ENCODE measurements around the gene MEN1. TPM values are rescaled to one million over a fixed set of nuclear protein-coding genes. Genes with fewer than 3 reads are reported as not detected.

Gene MEN1
- total RNA-seq, 1 experiment from 2014 or later, result 29.2 TPM

GRCh38 chr11:64793271-64794160 is 16.8 kb downstream of the MEN1 start:
- no peak for TF ChIP-seq CTCF (IDR thresholded peaks at IDR 0.05; ENCODE audit: unreplicated experiment)
- ChIA-PET CTCF (interaction anchor here (0.6 kb wide), 1 partner anchor 14 kb away, joined by 4 read pairs; no protein-coding TSS in a partner anchor), POLR2A (interaction anchor here (0.9 kb wide), 1 partner anchor 10 kb away, joined by 3 read pairs; the partner anchor contains the start of gene MAP4K2)
- no peaks in the 10 kb centered on the region for H3K4me1 Mint-ChIP-seq (ENCODE audit: insufficient read depth, unreplicated experiment)
- BruUV-seq (replicated peaks), result no TSS peak
- intact Hi-C loops (cut with micrococcal nuclease), result no loop called here
- H3K27me3 Mint-ChIP-seq (ENCODE audit: insufficient read depth, unreplicated experiment), result no peaks in the 10 kb centered on the region
- H3K36me3 Mint-ChIP-seq (ENCODE audit: insufficient read depth, unreplicated experiment), result no peaks in the 10 kb centered on the region
- no peaks in the 10 kb centered on the region for H3K9me3 Mint-ChIP-seq (ENCODE audit: unreplicated experiment)
- DNase-seq (ENCODE audit: unreplicated experiment), result no peak
- no peak overlapping the region for H3K4me3 Mint-ChIP-seq (ENCODE audit: unreplicated experiment)
- H3K27ac Mint-ChIP-seq (ENCODE audit: low read depth, unreplicated experiment), result peak overlapping the region; percentile 43

- POLR2A ChIA-PET, result interaction anchor here (1.6 kb wide), 1 partner anchor 13 kb away, joined by 6 read pairs; the partner anchor contains the start of gene SF1
- no peak for TF ChIP-seq CTCF (IDR thresholded peaks at IDR 0.05; ENCODE audit: unreplicated experiment)
- Mint-ChIP-seq H3K9me3 (ENCODE audit: unreplicated experiment) (no peaks in the 10 kb centered on the region), H3K27ac (ENCODE audit: low read depth, unreplicated experiment) (no peak overlapping the region), H3K27me3 (ENCODE audit: insufficient read depth, unreplicated experiment) (no peaks in the 10 kb centered on the region), H3K36me3 (ENCODE audit: insufficient read depth, unreplicated experiment) (no peaks in the 10 kb centered on the region), H3K4me1 (ENCODE audit: insufficient read depth, unreplicated experiment) (no peaks in the 10 kb centered on the region), H3K4me3 (ENCODE audit: unreplicated experiment) (no peak overlapping the region)
- CTCF ChIA-PET, result interaction anchor here (0.7 to 1.1 kb wide), 2 partner anchors 50 to 220 kb away, joined by 3 read pairs; no protein-coding TSS in a partner anchor
- DNase-seq (ENCODE audit: unreplicated experiment), result no peak
- no TSS peak for BruUV-seq (replicated peaks)
- intact Hi-C loops (cut with micrococcal nuclease), result no loop called here
Measured at GRCh38 chr11:64792482-64792881, 17.9 kb downstream of the MEN1 start.

- no peak for TF ChIP-seq CTCF (IDR thresholded peaks at IDR 0.05; ENCODE audit: unreplicated experiment)
- no peak overlapping the region for H3K4me3 Mint-ChIP-seq (ENCODE audit: unreplicated experiment)
- no peak overlapping the region for H3K27ac Mint-ChIP-seq (ENCODE audit: low read depth, unreplicated experiment)
- no peaks in the 10 kb centered on the region for H3K9me3 Mint-ChIP-seq (ENCODE audit: unreplicated experiment)
- BruUV-seq (replicated peaks), result no TSS peak
- H3K4me1 Mint-ChIP-seq (ENCODE audit: insufficient read depth, unreplicated experiment), result no peaks in the 10 kb centered on the region
- intact Hi-C loops (cut with micrococcal nuclease), result no loop called here
- no peaks in the 10 kb centered on the region for H3K36me3 Mint-ChIP-seq (ENCODE audit: insufficient read depth, unreplicated experiment)
- ChIA-PET POLR2A (interaction anchor here (1.6 kb wide), 1 partner anchor 13 kb away, joined by 6 read pairs; the partner anchor contains the start of gene SF1), CTCF (interaction anchor here (0.9 to 1.1 kb wide), 3 partner anchors 9 to 51 kb away, joined by 3 to 5 read pairs (median 4); no protein-coding TSS in a partner anchor)
- DNase-seq (ENCODE audit: unreplicated experiment), result no peak
- no peaks in the 10 kb centered on the region for H3K27me3 Mint-ChIP-seq (ENCODE audit: insufficient read depth, unreplicated experiment)
Measured at GRCh38 chr11:64791781-64792291, 18.5 kb downstream of the MEN1 start.
